MCF 10A (cell line): ENCODE measurements around the gene GLRX5. TPM values are rescaled to one million over a fixed set of nuclear protein-coding genes. Genes with fewer than 3 reads are reported as not detected.

ENCODE experiments used
- BruUV-seq: library from RNA; stranded (reverse); fragments of 400-500 nt; replicated peaks from 2 replicates; lab custom pipeline; 2021; lab: Mats Ljungman, UMichigan
- CTCF ChIA-PET: fragments of 300-600 bp; sonication (Branson Sonifier 250); formaldehyde crosslinking; extraction: SDS; loops from one replicate; lab custom pipeline; 2021; ENCODE audit warnings: antibody characterized with exemption, inconsistent platforms; lab: Yijun Ruan, JAX
- POLR2A ChIA-PET: fragments of 300-600, 350-650 bp; sonication (Branson Sonifier 250); formaldehyde crosslinking; extraction: SDS; loops from one replicate; lab custom pipeline; 2020; ENCODE audit warnings: antibody characterized with exemption, inconsistent platforms; lab: Yijun Ruan, JAX
- DNase-seq: peaks from one replicate; pipeline ENCODE4 v3.0.0-alpha.2; 2018; ENCODE audit not compliant: unreplicated experiment
- H3K27ac Mint-ChIP-seq: one replicate; pipeline ENCODE4 v1.8.0; 2022; ENCODE audit warnings: mild to moderate bottlenecking, low read depth, mixed read lengths; ENCODE audit not compliant: unreplicated experiment
- H3K27me3 Mint-ChIP-seq: one replicate; pipeline ENCODE4 v1.8.0; 2022; ENCODE audit warnings: mixed read lengths; ENCODE audit not compliant: insufficient read depth, unreplicated experiment
- H3K36me3 Mint-ChIP-seq: one replicate; pipeline ENCODE4 v1.8.0; 2022; ENCODE audit warnings: mild to moderate bottlenecking, moderate library complexity, mixed read lengths; ENCODE audit not compliant: insufficient read depth, unreplicated experiment
- H3K4me1 Mint-ChIP-seq: one replicate; pipeline ENCODE4 v1.8.0; 2022; ENCODE audit warnings: mixed read lengths; ENCODE audit not compliant: insufficient read depth, unreplicated experiment
- H3K4me3 Mint-ChIP-seq: one replicate; pipeline ENCODE4 v1.8.0; 2022; ENCODE audit warnings: mild to moderate bottlenecking, moderate library complexity, mixed read lengths; ENCODE audit not compliant: unreplicated experiment
- H3K9me3 Mint-ChIP-seq: one replicate; pipeline ENCODE4 v1.8.0; 2022; ENCODE audit warnings: mixed read lengths; ENCODE audit not compliant: unreplicated experiment
- CTCF ChIP-seq: fragments of 200-600 bp; IDR thresholded peaks from one replicate; pipeline ENCODE4 v1.8.0; 2022; ENCODE audit warnings: antibody characterized with exemption, mild to moderate bottlenecking; ENCODE audit not compliant: unreplicated experiment
- intact Hi-C: fragments of 100-400 bp; cut with micrococcal nuclease; formaldehyde crosslinking; loops from 2 replicates; pipeline ENCODE4 v1.14.1; 2022
- total RNA-seq: library from RNA; stranded (reverse); gene quantifications from 2 replicates; pipeline ENCODE4 v1.2.3, GENCODE V29; 2022

Gene GLRX5
- total RNA-seq, 1 experiment from 2014 or later: 32.2 TPM

GRCh38 chr14:95487669-95488084 is 47.2 kb upstream of the GLRX5 start:
- no peak for TF ChIP-seq CTCF
- Mint-ChIP-seq H3K27me3 (no peaks in the 10 kb centered on the region), H3K27ac (peak overlapping the region; percentile 25), H3K9me3 (no peaks in the 10 kb centered on the region), H3K4me3 (no peak overlapping the region), H3K4me1 (peaks cover 31% of the 10 kb centered on the region), H3K36me3 (no peaks in the 10 kb centered on the region)
- no peak for DNase-seq
- intact Hi-C loops: no loop called here
- ChIA-PET POLR2A (no interaction called here), CTCF (interaction anchor here (0.6 kb wide), 1 partner anchor 29 kb away, joined by 3 read pairs; no protein-coding TSS in a partner anchor)
- no TSS peak for BruUV-seq

GRCh38 chr14:95488376-95489213 is 46.3 kb upstream of the GLRX5 start:
- Mint-ChIP-seq H3K4me1 (peaks cover 23% of the 10 kb centered on the region), H3K27ac (peak overlapping the region; percentile 71), H3K9me3 (no peaks in the 10 kb centered on the region), H3K36me3 (no peaks in the 10 kb centered on the region), H3K27me3 (no peaks in the 10 kb centered on the region), H3K4me3 (no peak overlapping the region)
- POLR2A ChIA-PET: interaction anchor here (0.5 to 1.2 kb wide), 3 partner anchors 16 to 24 kb away, joined by 3 to 5 read pairs (median 5); no protein-coding TSS in a partner anchor
- TF ChIP-seq CTCF: no peak
- CTCF ChIA-PET: interaction anchor here (1.0 to 1.5 kb wide), 2 partner anchors 30 to 46 kb away, joined by 3 to 6 read pairs; no protein-coding TSS in a partner anchor
- peak; percentile 24 for DNase-seq
- no TSS peak for BruUV-seq
- intact Hi-C loops: no loop called here

GRCh38 chr14:95489214-95490137 is 45.4 kb upstream of the GLRX5 start:
- TF ChIP-seq CTCF: no peak
- ChIA-PET POLR2A (interaction anchor here (0.5 to 1.9 kb wide), 4 partner anchors 15 to 46 kb away, joined by 3 to 7 read pairs (median 5); partner anchors contain the start of gene GLRX5), CTCF (interaction anchor here (1.0 to 3.0 kb wide), 3 partner anchors 31 to 47 kb away, joined by 3 to 9 read pairs (median 6); no protein-coding TSS in a partner anchor)
- no TSS peak for BruUV-seq
- no peaks in the 10 kb centered on the region for H3K27me3 Mint-ChIP-seq
- DNase-seq: peak; percentile 42
- H3K27ac Mint-ChIP-seq: peak overlapping the region; percentile 71
- peaks cover 20% of the 10 kb centered on the region for H3K4me1 Mint-ChIP-seq
- no peak overlapping the region for H3K4me3 Mint-ChIP-seq
- intact Hi-C loops: no loop called here
- no peaks in the 10 kb centered on the region for H3K36me3 Mint-ChIP-seq
- H3K9me3 Mint-ChIP-seq: no peaks in the 10 kb centered on the region
